Fibroblast of gingiva (primary cell): Measurements from ENCODE around the gene SOWAHB.

Experiments used
- DNase-seq: peaks from one replicate; pipeline ENCODE4 v3.0.0-alpha.2; 2011; ENCODE audit warnings: low read depth

The SOWAHB gene, protein sequence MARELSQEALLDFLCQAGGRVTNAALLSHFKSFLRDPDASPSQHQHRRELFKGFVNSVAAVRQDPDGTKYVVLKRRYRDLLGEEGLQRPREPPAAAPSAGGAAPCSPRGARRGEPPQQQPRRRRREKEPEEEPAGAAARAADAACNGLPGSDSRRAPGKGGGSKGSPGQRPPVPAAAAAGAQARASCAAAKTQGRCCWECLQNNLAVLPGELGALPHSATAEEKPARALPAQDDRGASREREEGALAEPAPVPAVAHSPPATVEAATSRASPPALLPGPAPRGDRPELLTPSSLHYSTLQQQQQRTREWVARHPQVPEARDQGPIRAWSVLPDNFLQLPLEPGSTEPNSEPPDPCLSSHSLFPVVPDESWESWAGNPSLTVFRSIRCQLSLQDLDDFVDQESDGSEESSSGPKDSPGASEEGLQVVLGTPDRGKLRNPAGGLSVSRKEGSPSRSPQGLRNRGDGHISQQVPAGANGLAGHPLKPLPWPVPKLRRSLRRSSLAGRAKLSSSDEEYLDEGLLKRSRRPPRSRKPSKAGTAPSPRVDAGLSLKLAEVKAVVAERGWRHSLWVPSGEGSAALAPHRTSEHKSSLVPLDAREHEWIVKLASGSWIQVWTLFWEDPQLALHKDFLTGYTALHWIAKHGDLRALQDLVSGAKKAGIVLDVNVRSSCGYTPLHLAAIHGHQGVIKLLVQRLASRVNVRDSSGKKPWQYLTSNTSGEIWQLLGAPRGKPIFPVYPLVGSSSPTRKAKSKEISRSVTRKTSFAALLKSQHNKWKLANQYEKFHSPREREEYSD

GRCh38 chr4:76897536-76898384 is at the start of gene SOWAHB:
Gene SOWAHB (minus strand): TSS chr4:76898144. CDS start chr4:76897849, 295 bp downstream.
- no peak for DNase-seq

- DNase-seq, result no peak
Measured at GRCh38 chr4:76947369-76947768, 49.4 kb upstream of the SOWAHB start.

GRCh38 chr4:76943790-76944189 is 45.8 kb upstream of the SOWAHB start:
- no peak for DNase-seq

DNA sequence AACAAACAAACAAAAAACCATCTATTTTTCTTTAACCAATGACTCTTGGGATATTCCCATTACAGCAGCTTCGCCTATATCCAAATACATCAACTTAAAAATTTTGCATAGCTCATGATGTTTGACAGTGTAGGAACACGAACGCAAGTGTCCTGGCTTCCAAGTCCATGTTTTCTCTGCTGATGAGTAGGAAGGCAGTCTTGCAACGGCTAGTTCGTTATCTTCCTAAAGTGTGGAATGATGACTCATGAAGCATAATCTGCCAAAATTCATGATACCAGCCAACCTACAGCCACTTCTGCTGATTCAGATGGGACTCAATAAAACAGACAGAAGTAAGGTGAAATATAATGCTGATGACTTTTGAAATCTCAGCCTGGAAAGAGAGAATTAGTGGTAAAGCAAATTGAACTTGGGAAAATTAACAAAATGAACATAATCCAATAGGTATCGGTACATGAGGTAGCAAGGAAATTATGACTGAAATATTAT is 45.2 kb upstream of the SOWAHB start:
- DNase-seq, result peak; percentile 40

GRCh38 chr4:76939184-76939583 is 41.2 kb upstream of the SOWAHB start:
- DNase-seq, result no peak

DNA sequence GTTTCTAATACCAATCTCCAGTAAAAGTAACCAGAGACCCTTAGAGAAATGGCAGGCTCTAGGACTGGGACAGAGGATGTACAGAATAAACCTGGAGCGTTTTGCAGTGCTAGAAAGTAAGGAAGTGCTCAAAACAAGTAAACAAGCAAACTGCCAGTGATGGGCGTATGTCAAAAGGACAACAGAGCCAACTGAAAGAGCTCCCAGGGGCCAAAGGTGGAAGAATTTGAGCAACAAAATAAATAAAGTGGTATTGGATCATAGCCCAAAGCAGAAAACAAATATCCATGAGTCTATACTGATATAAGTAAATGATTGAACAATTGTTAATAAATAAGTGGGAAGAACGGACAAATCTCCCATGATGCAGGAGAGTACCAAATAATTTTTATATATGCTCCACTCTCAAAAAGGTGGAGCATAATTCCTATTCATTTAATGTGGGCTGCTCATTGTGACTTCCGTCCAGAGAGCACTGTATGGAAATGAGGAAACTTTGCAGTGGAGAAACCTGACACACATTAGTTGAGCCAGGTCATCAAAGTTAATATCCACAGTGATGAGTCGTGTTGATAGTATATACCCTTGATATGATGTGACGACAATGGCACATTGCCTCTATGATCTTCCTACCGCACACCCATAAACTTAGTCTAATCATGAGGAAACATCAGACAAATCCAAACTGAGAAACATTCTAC is 33.8 kb upstream of the SOWAHB start:
- DNase-seq, result no peak

GRCh38 chr4:76931087-76931486 is 33.1 kb upstream of the SOWAHB start:
- no peak for DNase-seq

DNA sequence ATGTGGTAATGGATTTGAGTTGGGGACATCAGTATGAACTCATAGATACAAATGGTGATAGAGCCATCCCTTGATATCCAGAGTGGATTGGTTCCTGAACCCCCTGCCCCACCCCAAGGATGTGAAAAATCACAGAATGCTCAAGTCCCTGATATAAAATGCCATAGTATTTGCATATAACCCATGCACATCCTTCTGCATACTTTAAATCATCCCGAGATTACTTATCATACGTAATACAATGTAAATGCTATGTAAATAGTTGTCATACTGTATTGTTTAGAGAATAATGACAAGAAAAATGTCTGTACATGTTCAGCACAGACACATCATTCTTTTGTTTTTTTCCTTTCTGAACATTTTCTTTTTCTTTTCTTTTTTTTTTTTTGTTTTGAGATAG is 32.7 kb upstream of the SOWAHB start:
- no peak for DNase-seq

DNA sequence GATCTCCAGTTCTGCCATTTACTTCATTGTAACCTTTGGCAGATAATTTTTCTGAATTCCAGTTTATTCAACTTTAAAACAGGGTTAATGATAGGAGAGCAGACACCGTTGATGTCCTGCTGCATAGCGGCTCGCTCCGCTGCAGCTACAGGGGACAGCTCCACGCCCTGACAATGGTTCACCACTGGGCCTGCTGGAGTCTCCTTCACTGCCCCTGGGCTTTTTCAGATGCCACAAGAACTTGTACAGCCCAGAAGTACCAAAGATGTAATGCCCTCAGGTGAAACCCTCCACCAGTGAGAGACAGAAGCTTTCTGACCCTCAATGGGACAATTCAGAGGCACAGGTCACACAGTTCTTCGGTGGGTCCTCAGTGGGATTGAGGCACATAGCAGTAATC is 28.9 kb upstream of the SOWAHB start:
- DNase-seq, result no peak

DNA sequence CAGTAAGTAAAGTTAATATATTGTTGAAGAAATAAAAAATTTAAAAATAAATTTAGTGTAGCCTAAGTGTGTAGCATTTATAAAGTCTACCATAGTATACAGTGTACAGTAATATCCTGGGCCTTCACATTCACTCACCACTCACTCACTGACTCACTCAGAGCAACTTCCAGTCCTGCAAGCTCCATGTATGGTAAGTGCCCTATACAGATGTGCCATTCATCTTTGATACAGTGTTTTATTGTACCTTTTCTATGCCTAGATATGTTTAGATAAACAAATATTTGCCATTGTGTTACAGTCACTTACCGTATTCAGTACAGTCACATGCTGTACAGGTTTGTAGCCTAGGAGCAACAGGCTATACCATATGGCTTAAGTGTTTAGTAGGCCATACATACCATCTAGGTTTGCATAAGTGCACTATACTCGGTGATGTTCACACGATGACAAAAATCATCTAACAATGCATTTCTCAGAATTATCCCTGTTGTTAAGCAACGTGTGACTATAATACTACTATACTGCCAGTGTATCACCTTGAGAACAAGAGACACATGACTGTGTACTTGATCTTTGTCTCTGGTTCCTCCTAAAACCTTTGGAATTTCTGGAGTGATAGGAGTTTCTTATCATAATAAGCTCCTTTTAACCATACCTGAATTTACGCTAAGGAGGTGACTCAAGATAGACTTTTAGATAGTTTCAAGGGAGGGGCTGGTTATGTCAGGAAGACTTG is 25.8 kb upstream of the SOWAHB start:
- DNase-seq, result no peak

DNA sequence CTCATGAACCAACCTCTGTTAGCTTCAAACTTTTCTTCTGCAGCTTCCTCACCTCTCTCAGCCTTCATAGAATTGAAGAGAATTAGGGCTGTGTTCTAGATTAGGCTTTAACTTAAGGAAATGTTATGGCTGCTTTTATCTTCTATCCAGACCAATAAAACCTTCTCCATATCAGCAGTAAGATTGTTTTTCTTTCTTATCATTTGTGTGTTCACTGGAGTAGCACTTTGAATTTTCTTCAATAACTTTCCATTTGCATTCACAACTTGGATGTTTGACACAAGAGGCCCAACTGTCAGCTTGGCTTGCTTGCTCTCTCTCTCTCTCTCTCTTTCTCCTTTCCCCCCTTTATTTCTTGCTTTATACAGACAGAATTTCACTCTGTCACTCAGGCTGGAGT is 22.8 kb upstream of the SOWAHB start:
- no peak for DNase-seq

DNA sequence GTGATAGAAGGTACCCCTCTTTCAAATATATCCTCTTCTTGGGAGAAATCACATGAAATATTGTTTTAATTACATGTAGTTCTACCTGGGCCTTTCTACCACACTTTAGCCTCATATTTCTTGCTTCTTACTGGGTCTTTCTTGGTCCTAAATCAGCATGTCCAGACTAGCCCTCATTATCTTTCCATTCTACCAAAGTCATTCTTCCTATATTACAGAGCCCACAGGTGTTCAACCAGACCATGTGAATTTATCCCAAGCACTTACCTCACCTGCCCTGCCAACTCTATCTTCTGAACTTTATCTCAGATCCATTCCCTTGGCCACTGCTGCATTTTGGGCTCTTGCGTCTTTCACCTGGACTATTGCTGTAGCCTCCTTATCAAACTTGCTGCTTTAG is 11.8 kb upstream of the SOWAHB start:
- no peak for DNase-seq

GRCh38 chr4:76905521-76905920 is 7.6 kb upstream of the SOWAHB start:
- DNase-seq, result peak; percentile 18

DNA sequence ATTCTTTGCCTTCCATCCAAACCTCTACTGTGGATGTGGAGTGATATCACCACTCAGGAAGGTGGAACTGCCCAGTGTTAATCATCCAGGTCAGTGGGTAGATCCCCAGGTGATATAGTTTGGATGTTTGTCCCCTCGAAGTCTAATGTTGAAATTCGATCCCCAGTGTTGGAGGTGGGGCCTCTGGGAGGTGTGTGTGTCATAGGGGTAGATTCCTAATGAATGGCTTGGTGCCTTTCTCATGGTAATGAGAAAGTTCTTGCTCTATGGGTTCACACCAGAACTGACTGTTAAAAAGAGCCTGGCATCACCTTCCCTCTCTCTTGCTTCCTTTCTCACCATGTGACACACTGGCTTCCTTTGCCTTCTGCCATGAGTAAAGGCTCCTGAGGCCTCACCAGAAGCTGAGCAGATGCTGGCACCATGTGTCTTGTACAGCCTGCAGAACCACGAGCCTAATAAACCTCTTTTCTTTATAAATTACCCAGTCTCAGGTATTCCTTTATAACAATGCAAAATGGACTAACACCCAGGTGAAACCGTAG is 6.8 kb upstream of the SOWAHB start:
- no peak for DNase-seq

DNA sequence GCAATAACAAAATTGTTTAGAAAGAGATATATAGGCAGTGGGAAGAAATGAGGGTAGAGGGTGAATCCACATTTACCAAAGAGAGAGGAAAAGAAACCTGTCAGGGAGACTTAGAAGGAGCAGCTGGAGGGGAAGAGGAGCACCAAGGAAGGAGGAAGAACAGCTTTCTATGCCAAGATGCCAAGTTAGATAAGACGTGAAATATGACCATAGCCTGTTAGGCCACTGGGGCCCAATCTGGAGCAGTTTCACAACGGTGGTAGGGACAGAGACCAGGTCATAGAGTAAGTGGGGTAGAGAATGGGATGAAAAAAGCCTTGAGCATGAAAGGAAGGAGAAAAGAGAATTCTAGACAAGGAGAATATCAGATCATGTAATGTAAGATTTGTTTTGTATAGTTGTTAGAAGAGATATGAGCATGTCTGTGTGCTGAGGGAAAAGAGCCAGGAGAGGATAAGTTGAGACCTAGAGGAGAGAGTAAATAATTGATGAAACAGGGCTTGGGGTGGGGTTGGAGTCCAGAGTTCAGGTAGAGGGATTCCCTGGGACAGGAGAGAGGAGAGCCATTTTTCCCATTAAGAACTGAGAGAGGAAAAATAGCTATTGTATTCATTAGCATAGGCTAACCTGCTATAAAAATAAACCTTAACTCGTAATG is 4.4 kb upstream of the SOWAHB start:
- no peak for DNase-seq

DNA sequence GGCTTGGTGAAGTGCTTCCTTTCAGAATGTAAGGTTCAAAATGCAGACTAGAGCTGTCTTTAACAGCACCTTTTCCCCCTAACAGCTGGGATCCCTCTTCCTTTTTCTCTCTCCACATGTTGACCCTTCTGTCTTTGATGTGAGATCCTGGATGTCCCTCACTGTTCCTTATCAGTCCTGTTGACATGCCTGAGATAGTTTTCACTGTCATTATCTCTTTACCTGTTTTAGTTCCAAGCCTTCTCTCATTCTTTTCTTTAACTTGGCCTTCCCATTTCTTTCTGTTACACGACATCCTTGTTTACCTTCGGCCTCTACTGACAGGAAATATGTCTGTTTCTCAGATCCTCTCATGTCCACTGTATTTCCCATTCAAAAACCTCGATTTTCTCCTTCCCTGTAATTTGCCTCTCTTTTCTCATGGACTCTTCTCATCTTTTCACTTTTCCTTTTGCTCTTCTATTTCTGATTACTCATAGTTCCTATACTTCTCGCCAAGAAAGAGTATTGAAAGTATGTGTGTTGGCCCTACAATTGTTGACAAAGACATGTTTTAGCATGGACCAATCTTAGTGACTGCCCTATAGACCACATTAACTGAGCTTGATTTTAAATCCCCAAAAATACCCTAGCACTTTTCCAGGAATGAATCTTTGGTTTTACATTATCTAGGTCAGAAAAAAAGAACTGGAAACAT is 1.2 kb upstream of the SOWAHB start:
- DNase-seq, result peak; percentile 11

GRCh38 chr4:76898385-76898692 is 395 bp upstream of the SOWAHB start:
- no peak for DNase-seq

DNA sequence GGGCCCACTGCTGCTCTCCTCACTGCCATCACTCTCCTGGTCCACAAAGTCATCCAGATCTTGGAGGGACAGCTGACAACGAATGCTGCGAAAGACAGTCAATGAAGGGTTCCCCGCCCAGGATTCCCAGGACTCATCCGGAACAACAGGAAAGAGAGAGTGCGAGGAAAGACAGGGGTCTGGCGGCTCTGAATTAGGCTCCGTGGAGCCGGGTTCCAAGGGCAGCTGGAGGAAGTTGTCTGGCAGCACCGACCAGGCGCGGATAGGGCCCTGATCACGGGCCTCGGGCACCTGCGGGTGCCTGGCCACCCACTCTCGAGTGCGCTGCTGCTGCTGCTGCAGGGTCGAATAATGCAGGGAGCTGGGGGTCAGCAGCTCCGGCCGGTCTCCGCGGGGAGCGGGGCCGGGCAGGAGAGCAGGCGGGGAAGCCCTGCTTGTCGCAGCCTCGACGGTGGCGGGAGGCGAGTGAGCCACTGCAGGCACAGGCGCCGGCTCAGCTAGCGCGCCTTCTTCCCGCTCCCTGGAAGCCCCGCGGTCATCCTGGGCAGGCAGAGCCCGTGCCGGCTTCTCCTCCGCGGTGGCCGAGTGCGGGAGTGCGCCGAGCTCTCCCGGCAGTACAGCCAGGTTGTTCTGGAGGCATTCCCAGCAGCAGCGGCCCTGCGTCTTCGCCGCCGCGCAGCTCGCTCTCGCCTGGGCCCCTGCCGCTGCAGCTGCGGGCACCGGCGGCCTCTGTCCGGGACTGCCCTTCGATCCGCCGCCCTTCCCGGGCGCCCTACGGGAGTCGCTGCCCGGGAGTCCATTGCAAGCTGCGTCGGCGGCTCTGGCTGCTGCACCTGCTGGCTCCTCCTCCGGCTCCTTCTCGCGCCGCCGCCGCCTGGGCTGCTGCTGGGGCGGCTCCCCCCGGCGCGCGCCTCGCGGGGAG is 1.1 kb downstream of the SOWAHB start:
- no peak for DNase-seq

GRCh38 chr4:76896048-76896447 is 1.9 kb downstream of the SOWAHB start:
- DNase-seq, result no peak
